ENCODE measurements around the gene PTP4A2.

GRCh38 chr1:31981456-31981839 lies 43.3 kb upstream of the PTP4A2 start:
- TF ChIP-seq POLR2A (IDR thresholded peaks at IDR 0.05; ENCODE audit: low read length): no peak
- no peak for TF ChIP-seq GATA1 (IDR thresholded peaks at IDR 0.05; ENCODE audit: low read depth, low read length)

All from erythroblast (primary cell).